Myocyte (in vitro differentiated cells): ENCODE measurements around the gene NPHP4. TPM values are rescaled to one million over a fixed set of nuclear protein-coding genes. Genes with fewer than 3 reads are reported as not detected.

Experiments used
- DNase-seq: peaks from one replicate; pipeline ENCODE4 v3.0.0-alpha.2; 2012; ENCODE audit warnings: low read depth
- total RNA-seq: library from RNA; depleted of rRNA; stranded (reverse); fragments of >200 nt; gene quantifications from 2 replicates; pipeline ENCODE4 v1.2.3, GENCODE V29; 2014

The NPHP4 gene
- total RNA-seq, 1 donor from 2014 or later = 2.9 TPM

GRCh38 chr1:5991381-5992025, 722 bp downstream of the NPHP4 start:
- peak; percentile 42 for DNase-seq

- no peak for DNase-seq
Observed at GRCh38 chr1:5990913-5991312, 1.3 kb downstream of the NPHP4 start.

- DNase-seq = no peak
Observed at GRCh38 chr1:5989731-5990271, 2.4 kb downstream of the NPHP4 start.

GRCh38 chr1:5989286-5989605, 3.0 kb downstream of the NPHP4 start:
- DNase-seq = no peak

- DNase-seq = no peak
Observed at GRCh38 chr1:5988596-5989285, 3.5 kb downstream of the NPHP4 start.

GRCh38 chr1:5986018-5986417, 6.2 kb downstream of the NPHP4 start:
- DNase-seq = no peak

GRCh38 chr1:5985250-5985649, 7.0 kb downstream of the NPHP4 start:
- DNase-seq = no peak

GRCh38 chr1:5983361-5984103, 8.7 kb downstream of the NPHP4 start:
- DNase-seq = no peak

- no peak for DNase-seq
Observed at GRCh38 chr1:5982868-5983267, 9.4 kb downstream of the NPHP4 start.

GRCh38 chr1:5982276-5982675, 9.9 kb downstream of the NPHP4 start:
- no peak for DNase-seq

- no peak for DNase-seq
Observed at GRCh38 chr1:5981009-5981380, 11.2 kb downstream of the NPHP4 start.

GRCh38 chr1:5980314-5981008, 11.8 kb downstream of the NPHP4 start:
- no peak for DNase-seq

GRCh38 chr1:5979536-5980313, 12.5 kb downstream of the NPHP4 start:
- DNase-seq = no peak

- DNase-seq = no peak
Observed at GRCh38 chr1:5978452-5978851, 13.8 kb downstream of the NPHP4 start.

GRCh38 chr1:5977494-5978444, 14.5 kb downstream of the NPHP4 start:
- no peak for DNase-seq

- no peak for DNase-seq
Observed at GRCh38 chr1:5976726-5977493, 15.3 kb downstream of the NPHP4 start.

- DNase-seq = no peak
Observed at GRCh38 chr1:5976231-5976630, 16.0 kb downstream of the NPHP4 start.

GRCh38 chr1:5975133-5975880, 16.9 kb downstream of the NPHP4 start:
- peak; percentile 72 for DNase-seq
